K562 (cell line): ENCODE data around the gene LCE1D. TPM values are rescaled to one million over a fixed set of nuclear protein-coding genes. Genes with fewer than 3 reads are reported as not detected.

Experiments
- ATAC-seq: fragments of 200-7000 bp; cut with Tn5 transposase; 3 replicates; pipeline ENCODE4 v1.9.1; 2020; ENCODE audit warnings: moderate library complexity
- BruUV-seq: library from RNA; stranded (reverse); fragments of 400-500 nt; replicated peaks from 2 replicates; lab custom pipeline; 2021; lab: Mats Ljungman, UMichigan
- CTCF ChIA-PET: fragments of 300-600 bp; formaldehyde crosslinking; extraction: SDS; loops from one replicate; lab custom pipeline; 2021; ENCODE audit warnings: low intra/inter-chr PET ratio; lab: Yijun Ruan, JAX
- POLR2A ChIA-PET: fragments of 300-600, 350-650 bp; sonication (Branson Sonifier 250); formaldehyde crosslinking; extraction: SDS; loops from one replicate; lab custom pipeline; 2021; ENCODE audit warnings: antibody characterized with exemption, inconsistent platforms; lab: Yijun Ruan, JAX
- DNase-seq, 4 experiments: peaks; one replicate each; pipeline versions ENCODE4 v3.0.0 to v3.0.0-alpha.2; 2011 to 2018; ENCODE audit warnings: low spot score in 3 of 4, mixed read lengths in 3 of 4; ENCODE audit errors: extremely low read depth in 1 of 4
- FAIRE-seq: peaks from 2 replicates; lab custom pipeline; 2011; peaks lifted over from hg19 to GRCh38; lab: Jason Lieb, UNC
- H2AFZ ChIP-seq: 2 replicates; pipeline ENCODE4 v1.6.0; 2011; ENCODE audit warnings: low read depth, low read length, control low read depth, inconsistent platforms
- H3K27ac ChIP-seq: fragments of 200-600 bp; 3 replicates; pipeline ENCODE4 v1.8.0; 2011; ENCODE audit warnings: low read depth, mild to moderate bottlenecking, control low read depth, inconsistent platforms, low read length, moderate library complexity, mixed read lengths; ENCODE audit errors: extremely low read depth
- H3K27me3 ChIP-seq, 2 experiments: fragments of 300-600 bp in 1 of 2; 2 replicates in 1 of 2; 3 replicates in 1 of 2; pipeline versions ENCODE4 v1.6.0 to v1.8.0; 2011; ENCODE audit warnings: inconsistent platforms in 2 of 2, low read length in 2 of 2, mild to moderate bottlenecking in 1 of 2, mixed read lengths in 1 of 2, moderate library complexity in 1 of 2; ENCODE audit not compliant: control insufficient read depth in 2 of 2, insufficient read depth in 2 of 2
- H3K36me3 ChIP-seq: fragments of 300-600 bp; 3 replicates; pipeline ENCODE4 v1.8.0; 2011; ENCODE audit warnings: mild to moderate bottlenecking, low read length, inconsistent platforms; ENCODE audit not compliant: control insufficient read depth, insufficient read depth
- H3K4me1 ChIP-seq, 2 experiments: fragments of 200-600 bp in 1 of 2; replicated peaks in 1 of 2; 2 replicates in 1 of 2; 3 replicates in 1 of 2; pipeline versions ENCODE4 v1.5.1 to v1.8.0; 2011; ENCODE audit warnings: inconsistent platforms in 2 of 2, low read length in 2 of 2, mild to moderate bottlenecking in 1 of 2, mixed read lengths in 1 of 2, moderate library complexity in 1 of 2; ENCODE audit not compliant: control insufficient read depth in 2 of 2, insufficient read depth in 2 of 2
- H3K4me2 ChIP-seq: 2 replicates; pipeline ENCODE4 v1.6.1; 2011; ENCODE audit warnings: low read length, control low read depth, inconsistent platforms, mixed read lengths; ENCODE audit not compliant: insufficient read depth
- H3K4me3 ChIP-seq: fragments of 200-600 bp; sonication (generic), shearing (Covaris generic); 2 replicates; pipeline ENCODE4 v1.5.1; 2016; ENCODE audit warnings: control low read depth, inconsistent platforms
- H3K79me2 ChIP-seq: fragments of 200-600 bp; 3 replicates; pipeline ENCODE4 v1.8.0; 2011; ENCODE audit warnings: low read length, inconsistent platforms; ENCODE audit not compliant: control insufficient read depth, insufficient read depth
- H3K9ac ChIP-seq, 2 experiments: 2 replicates each; pipeline versions ENCODE4 v1.6.0 to v1.6.1; 2011; ENCODE audit warnings: low read depth in 2 of 2, low read length in 2 of 2, control low read depth in 1 of 2, inconsistent platforms in 1 of 2, mild to moderate bottlenecking in 1 of 2, mixed read lengths in 1 of 2; ENCODE audit not compliant: insufficient read depth in 1 of 2
- H3K9me1 ChIP-seq: one replicate; pipeline ENCODE4 v1.6.0; 2011; ENCODE audit warnings: inconsistent platforms, mild to moderate bottlenecking, low read length, moderate library complexity; ENCODE audit not compliant: control insufficient read depth, insufficient read depth
- H3K9me3 ChIP-seq: replicated peaks from 2 replicates; pipeline ENCODE4 v1.5.1; 2011; ENCODE audit warnings: low read depth, low read length, inconsistent platforms; ENCODE audit not compliant: control insufficient read depth, insufficient read depth
- H4K20me1 ChIP-seq: replicated peaks from 2 replicates; pipeline ENCODE4 v1.6.1; 2011; ENCODE audit warnings: low read length, inconsistent platforms, mixed read lengths; ENCODE audit not compliant: control insufficient read depth, insufficient read depth
- ADNP ChIP-seq: fragments of 200-800 bp; sonication (Bioruptor generic); IDR thresholded peaks from 2 replicates; pipeline ENCODE4 v1.6.1; 2016; ENCODE audit warnings: missing genetic modification characterization, missing compliant biosample characterization
- GATAD2B ChIP-seq: fragments of 450-650 bp; IDR thresholded peaks from 2 replicates; pipeline ENCODE4 v1.6.1; 2017; ENCODE audit warnings: mild to moderate bottlenecking, borderline replicate concordance
- JUNB ChIP-seq: fragments of 450-650 bp; formaldehyde crosslinking; conservative IDR thresholded peaks from 2 replicates; pipeline ENCODE4 v1.4.0; 2020; ENCODE audit warnings: mild to moderate bottlenecking
- MBD2 ChIP-seq: sonication (generic); IDR thresholded peaks from 2 replicates; pipeline ENCODE4 v1.6.1; 2016; ENCODE audit warnings: low read depth, borderline replicate concordance
- PHF20 ChIP-seq: fragments of 450-650 bp; IDR thresholded peaks from 2 replicates; pipeline ENCODE4 v1.6.1; 2018; ENCODE audit not compliant: partially characterized antibody
- PRPF4 ChIP-seq: fragments of 200-400 bp; formaldehyde crosslinking; IDR thresholded peaks from one replicate; pipeline ENCODE4 v1.6.1; 2017; ENCODE audit warnings: low read length, low read depth, mild to moderate bottlenecking; ENCODE audit not compliant: insufficient read depth, poor library complexity, severe bottlenecking
- PURB ChIP-seq: sonication (generic); formaldehyde crosslinking; IDR thresholded peaks from 2 replicates; pipeline ENCODE4 v1.9.0; 2021; ENCODE audit warnings: low read depth, mild to moderate bottlenecking, missing genetic modification reagents
- SMAD1 ChIP-seq: fragments of 150-350 bp; IDR thresholded peaks from 2 replicates; pipeline ENCODE4 v1.6.1; 2014; ENCODE audit warnings: low read length, low read depth; ENCODE audit not compliant: partially characterized antibody
- ZNF232 ChIP-seq: sonication (generic); formaldehyde crosslinking; IDR thresholded peaks from 2 replicates; pipeline ENCODE4 v1.8.0; 2022; ENCODE audit warnings: mild to moderate bottlenecking, missing genetic modification reagents
- ZNF644 ChIP-seq: fragments of 200-800 bp; sonication (Bioruptor generic); IDR thresholded peaks from 2 replicates; pipeline ENCODE4 v1.6.1; 2016; ENCODE audit warnings: low read depth, missing genetic modification characterization, missing compliant biosample characterization
- WGBS: fragments of 100-300 bp; shearing (Covaris generic); methylation state at CpG from one replicate; pipeline ENCODE4 v1.1.6; 2016; ENCODE audit warnings: low coverage, mixed read lengths; ENCODE audit not compliant: insufficient coverage; ENCODE audit errors: missing lambda C conversion rate; 5-methylcytosine and 5-hydroxymethylcytosine counted together
- in situ Hi-C: fragments of 300-500 bp; cut with MboI; formaldehyde crosslinking; loops from 4 replicates; pipeline ENCODE4 v1.15.0; 2018; ENCODE audit warnings: inconsistent platforms, mixed read lengths
- intact Hi-C: fragments of 100-400 bp; cut with micrococcal nuclease; formaldehyde crosslinking; loops from 2 replicates; pipeline ENCODE4 v1.14.2; 2022
- polyA plus RNA-seq, 8 experiments: library from polyadenylated mRNA; depleted of rRNA in 4 of 8; stranded (reverse) in 5 of 8; unstranded in 3 of 8; fragments of >200 nt; fragmentation: Nextera tagmentation in 2 of 8; fragmentation: Illumina TruSeq in 1 of 8; extraction: Ambion mirVana in 2 of 8; extraction: Trizol in 1 of 8; gene quantifications; 2 replicates each; pipeline versions ENCODE4 v1.2.1 to v1.2.3, GENCODE V29; 2011 to 2014; ENCODE audit warnings: inconsistent platforms in 1 of 8, missing spikeins in 1 of 8
- total RNA-seq, 7 experiments: library from RNA; depleted of rRNA in 6 of 7; stranded (reverse); fragments of >200 nt in 6 of 7; fragmentation: Illumina TruSeq in 2 of 7; extraction: Trizol in 2 of 7; gene quantifications; 2 replicates each; pipeline versions ENCODE4 v1.2.1 to v1.2.3, GENCODE V29; 2011 to 2021; ENCODE audit warnings: low replicate concordance in 1 of 7
- TF ChIP-seq, protein P1 (sequence below): sonication (generic); formaldehyde crosslinking; IDR thresholded peaks from 2 replicates; pipeline ENCODE4 v1.8.0; 2022; ENCODE audit warnings: mild to moderate bottlenecking, missing genetic modification reagents, borderline replicate concordance
- TF ChIP-seq, protein P2 (sequence below): fragments of 450-650 bp; formaldehyde crosslinking; conservative IDR thresholded peaks from 2 replicates; pipeline ENCODE4 v1.4.0; 2022; ENCODE audit warnings: mild to moderate bottlenecking, missing genetic modification characterization
- TF ChIP-seq, protein P3 (sequence below), 3 experiments: IDR thresholded peaks in 2 of 3; conservative IDR thresholded peaks in 1 of 3; 2 replicates each; pipeline ENCODE4 v1.5.1; 2011 to 2012; ENCODE audit warnings: low read length in 3 of 3, mild to moderate bottlenecking in 3 of 3, control low read depth in 2 of 3, improper control_type of control experiment in 1 of 3, inconsistent platforms in 1 of 3, low read depth in 1 of 3, mixed read lengths in 1 of 3, moderate library complexity in 1 of 3; ENCODE audit not compliant: insufficient read depth in 2 of 3
- TF ChIP-seq, protein P4 (sequence below): fragments of 450-650 bp; formaldehyde crosslinking; IDR thresholded peaks from 2 replicates; pipeline ENCODE4 v1.4.0; 2022; ENCODE audit warnings: missing genetic modification characterization

LCE1D gene
- total and polyA plus RNA-seq, 9 of the 15 experiments (the other 6 are each of a cell fraction or from before 2014, with no cell fraction given), result not detected

DNA sequence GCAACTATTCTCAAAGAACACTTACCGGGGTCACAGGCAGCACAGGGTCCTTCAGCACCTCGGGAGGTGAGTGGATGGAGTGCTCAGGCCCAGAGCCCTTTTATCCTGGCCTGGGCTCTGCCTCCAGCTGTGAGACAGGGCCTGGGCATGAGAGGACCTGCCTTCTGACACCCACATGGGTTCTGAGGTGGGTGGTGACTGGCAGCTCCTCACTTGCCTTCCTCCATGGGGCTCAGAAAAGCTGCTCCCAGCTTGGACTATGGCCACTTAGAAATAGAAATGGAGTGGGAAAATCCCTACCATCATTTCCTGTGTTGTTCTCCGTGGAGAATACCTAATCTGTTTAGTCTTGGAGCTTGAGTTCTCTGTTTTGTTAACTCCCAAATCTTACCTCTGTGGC is 10.1 kb downstream of the LCE1D start, which contains the start of gene LCE1C:
TSS of gene LCE1C (minus strand) at position 76 of the 400 bp plus-strand sequence. CDS start 1,173 bp downstream, outside the sequence.
- H4K20me1 ChIP-seq, result no peaks in the 10 kb centered on the region
- TF ChIP-seq ZNF232 (no peak), SMAD1 (no peak), ZNF644 (no peak), MBD2 (no peak), PRPF4 (no peak), PURB (CRISPR knock-in tag) (no peak), PHF20 (no peak), ADNP (tag) (no peak), JUNB (no peak), GATAD2B (no peak)
- TF ChIP-seq, protein P1, sequence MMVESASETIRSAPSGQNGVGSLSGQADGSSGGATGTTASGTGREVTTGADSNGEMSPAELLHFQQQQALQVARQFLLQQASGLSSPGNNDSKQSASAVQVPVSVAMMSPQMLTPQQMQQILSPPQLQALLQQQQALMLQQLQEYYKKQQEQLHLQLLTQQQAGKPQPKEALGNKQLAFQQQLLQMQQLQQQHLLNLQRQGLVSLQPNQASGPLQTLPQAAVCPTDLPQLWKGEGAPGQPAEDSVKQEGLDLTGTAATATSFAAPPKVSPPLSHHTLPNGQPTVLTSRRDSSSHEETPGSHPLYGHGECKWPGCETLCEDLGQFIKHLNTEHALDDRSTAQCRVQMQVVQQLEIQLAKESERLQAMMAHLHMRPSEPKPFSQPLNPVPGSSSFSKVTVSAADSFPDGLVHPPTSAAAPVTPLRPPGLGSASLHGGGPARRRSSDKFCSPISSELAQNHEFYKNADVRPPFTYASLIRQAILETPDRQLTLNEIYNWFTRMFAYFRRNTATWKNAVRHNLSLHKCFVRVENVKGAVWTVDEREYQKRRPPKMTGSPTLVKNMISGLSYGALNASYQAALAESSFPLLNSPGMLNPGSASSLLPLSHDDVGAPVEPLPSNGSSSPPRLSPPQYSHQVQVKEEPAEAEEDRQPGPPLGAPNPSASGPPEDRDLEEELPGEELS (CRISPR knock-in tag), result no peak
- TF ChIP-seq, protein P2, sequence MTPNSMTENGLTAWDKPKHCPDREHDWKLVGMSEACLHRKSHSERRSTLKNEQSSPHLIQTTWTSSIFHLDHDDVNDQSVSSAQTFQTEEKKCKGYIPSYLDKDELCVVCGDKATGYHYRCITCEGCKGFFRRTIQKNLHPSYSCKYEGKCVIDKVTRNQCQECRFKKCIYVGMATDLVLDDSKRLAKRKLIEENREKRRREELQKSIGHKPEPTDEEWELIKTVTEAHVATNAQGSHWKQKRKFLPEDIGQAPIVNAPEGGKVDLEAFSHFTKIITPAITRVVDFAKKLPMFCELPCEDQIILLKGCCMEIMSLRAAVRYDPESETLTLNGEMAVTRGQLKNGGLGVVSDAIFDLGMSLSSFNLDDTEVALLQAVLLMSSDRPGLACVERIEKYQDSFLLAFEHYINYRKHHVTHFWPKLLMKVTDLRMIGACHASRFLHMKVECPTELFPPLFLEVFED (CRISPR knock-in tag), result no peak
- TF ChIP-seq, protein P3, sequence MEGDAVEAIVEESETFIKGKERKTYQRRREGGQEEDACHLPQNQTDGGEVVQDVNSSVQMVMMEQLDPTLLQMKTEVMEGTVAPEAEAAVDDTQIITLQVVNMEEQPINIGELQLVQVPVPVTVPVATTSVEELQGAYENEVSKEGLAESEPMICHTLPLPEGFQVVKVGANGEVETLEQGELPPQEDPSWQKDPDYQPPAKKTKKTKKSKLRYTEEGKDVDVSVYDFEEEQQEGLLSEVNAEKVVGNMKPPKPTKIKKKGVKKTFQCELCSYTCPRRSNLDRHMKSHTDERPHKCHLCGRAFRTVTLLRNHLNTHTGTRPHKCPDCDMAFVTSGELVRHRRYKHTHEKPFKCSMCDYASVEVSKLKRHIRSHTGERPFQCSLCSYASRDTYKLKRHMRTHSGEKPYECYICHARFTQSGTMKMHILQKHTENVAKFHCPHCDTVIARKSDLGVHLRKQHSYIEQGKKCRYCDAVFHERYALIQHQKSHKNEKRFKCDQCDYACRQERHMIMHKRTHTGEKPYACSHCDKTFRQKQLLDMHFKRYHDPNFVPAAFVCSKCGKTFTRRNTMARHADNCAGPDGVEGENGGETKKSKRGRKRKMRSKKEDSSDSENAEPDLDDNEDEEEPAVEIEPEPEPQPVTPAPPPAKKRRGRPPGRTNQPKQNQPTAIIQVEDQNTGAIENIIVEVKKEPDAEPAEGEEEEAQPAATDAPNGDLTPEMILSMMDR (IDR thresholded peaks at IDR 0.05 in 2 of 3, conservative IDR thresholded peaks at IDR 0.05 in 1 of 3; ENCODE audit: insufficient read depth in 2 of 3, low read depth in 1 of 3, low read length in 3 of 3), result no peak
- TF ChIP-seq, protein P4, sequence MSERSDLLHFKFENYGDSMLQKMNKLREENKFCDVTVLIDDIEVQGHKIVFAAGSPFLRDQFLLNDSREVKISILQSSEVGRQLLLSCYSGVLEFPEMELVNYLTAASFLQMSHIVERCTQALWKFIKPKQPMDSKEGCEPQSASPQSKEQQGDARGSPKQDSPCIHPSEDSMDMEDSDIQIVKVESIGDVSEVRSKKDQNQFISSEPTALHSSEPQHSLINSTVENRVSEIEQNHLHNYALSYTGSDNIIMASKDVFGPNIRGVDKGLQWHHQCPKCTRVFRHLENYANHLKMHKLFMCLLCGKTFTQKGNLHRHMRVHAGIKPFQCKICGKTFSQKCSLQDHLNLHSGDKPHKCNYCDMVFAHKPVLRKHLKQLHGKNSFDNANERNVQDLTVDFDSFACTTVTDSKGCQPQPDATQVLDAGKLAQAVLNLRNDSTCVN (CRISPR knock-in tag), result no peak
- no peak within 1 kb of the TSS for H3K4me2 ChIP-seq
- no peaks in the 10 kb centered on the region for H3K4me1 ChIP-seq
- in situ Hi-C loops (no loop called here), intact Hi-C loops (no loop called here)
- BruUV-seq, result no TSS peak
- no peaks in the 10 kb centered on the region for H3K36me3 ChIP-seq
- WGBS, result 0% methylated on average over 3 of the region's 3 CpGs
- ChIA-PET CTCF (no interaction called here), POLR2A (interaction anchor here (1.0 kb wide), 1 partner anchor 119 kb away, joined by 3 read pairs; no protein-coding TSS in a partner anchor)
- no peak within 1 kb of the TSS for H3K27ac ChIP-seq
- no peak within 1 kb of the TSS for H3K4me3 ChIP-seq
- no peak within 1 kb of the TSS for H2AFZ ChIP-seq
- no peaks in the 10 kb centered on the region for H3K9me3 ChIP-seq
- H3K9ac ChIP-seq, result no peak within 1 kb of the TSS
- ATAC-seq (no peak), FAIRE-seq (no peak), DNase-seq (no peak)
- no peaks in the 10 kb centered on the region for H3K9me1 ChIP-seq
- H3K79me2 ChIP-seq, result no peaks in the 10 kb centered on the region
- H3K27me3 ChIP-seq, result no peaks in the 10 kb centered on the region
